ENCODE measurements around the gene NOS1AP. TPM values are rescaled to one million over a fixed set of nuclear protein-coding genes. Genes with fewer than 3 reads are reported as not detected.

The NOS1AP gene
- total RNA-seq, 2 experiments from 2014 or later, result not detected

GRCh38 chr1:162094723-162095122 lies 25.2 kb downstream of the NOS1AP start:
- no peak overlapping the region for H3K4me2 ChIP-seq (ENCODE audit: low read length)
- ChIA-PET POLR2A (no interaction called here), CTCF (ENCODE audit: unreplicated experiment) (no interaction called here)
- H2AFZ ChIP-seq (ENCODE audit: low read length), result no peak overlapping the region
- no TSS peak for BruUV-seq (replicated peaks)
- H3K9me3 ChIP-seq (ENCODE audit: low read length), result no peaks in the 10 kb centered on the region
- intact Hi-C loops (cut with micrococcal nuclease; ENCODE audit: unreplicated experiment), result no loop called here
- no peaks in the 10 kb centered on the region for H3K36me3 ChIP-seq (ENCODE audit: insufficient read depth, low read length)
- no peaks in the 10 kb centered on the region for H3K4me1 ChIP-seq (ENCODE audit: insufficient read depth, low read length, poor library complexity, severe bottlenecking)
- no peak overlapping the region for H3K4me3 ChIP-seq (ENCODE audit: low read depth, low read length, poor library complexity, severe bottlenecking)
- H3K27ac ChIP-seq (ENCODE audit: low read depth, low read length, poor library complexity, severe bottlenecking), result no peak overlapping the region
- H3K79me2 ChIP-seq (ENCODE audit: insufficient read depth, low read depth, low read length), result no peaks in the 10 kb centered on the region
- DNase-seq (ENCODE audit: low spot score), result no peak
- H3K9me2 ChIP-seq (ENCODE audit: insufficient read depth, low read length), result no peaks in the 10 kb centered on the region
- H4K20me1 ChIP-seq (ENCODE audit: insufficient read depth, low read length), result no peaks in the 10 kb centered on the region
- TF ChIP-seq EZH2phosphoT487 (IDR thresholded peaks at IDR 0.05; ENCODE audit: borderline replicate concordance, low read depth, low read length) (no peak), CTCF (conservative IDR thresholded peaks at IDR 0.05; ENCODE audit: low read length) (no peak)

- no peaks in the 10 kb centered on the region for H3K79me2 ChIP-seq (ENCODE audit: insufficient read depth, low read depth, low read length)
- no peak overlapping the region for H3K4me3 ChIP-seq (ENCODE audit: low read depth, low read length, poor library complexity, severe bottlenecking)
- DNase-seq (ENCODE audit: low spot score), result no peak
- no peaks in the 10 kb centered on the region for H3K9me3 ChIP-seq (ENCODE audit: low read length)
- H3K9me2 ChIP-seq (ENCODE audit: insufficient read depth, low read length), result no peaks in the 10 kb centered on the region
- H3K36me3 ChIP-seq (ENCODE audit: insufficient read depth, low read length), result no peaks in the 10 kb centered on the region
- no peak overlapping the region for H2AFZ ChIP-seq (ENCODE audit: low read length)
- CTCF ChIA-PET (ENCODE audit: unreplicated experiment), result no interaction called here
- H3K27ac ChIP-seq (ENCODE audit: low read depth, low read length, poor library complexity, severe bottlenecking), result no peak overlapping the region
- no peak overlapping the region for H3K4me2 ChIP-seq (ENCODE audit: low read length)
- H4K20me1 ChIP-seq (ENCODE audit: insufficient read depth, low read length), result no peaks in the 10 kb centered on the region
- TF ChIP-seq CTCF (conservative IDR thresholded peaks at IDR 0.05; ENCODE audit: low read length), result no peak
- BruUV-seq (replicated peaks), result no TSS peak
- intact Hi-C loops (cut with micrococcal nuclease; ENCODE audit: unreplicated experiment), result no loop called here
- no peaks in the 10 kb centered on the region for H3K4me1 ChIP-seq (ENCODE audit: insufficient read depth, low read length, poor library complexity, severe bottlenecking)
- POLR2A ChIA-PET, result no interaction called here
Observed at GRCh38 chr1:162107911-162108310, 38.4 kb downstream of the NOS1AP start.

DNA sequence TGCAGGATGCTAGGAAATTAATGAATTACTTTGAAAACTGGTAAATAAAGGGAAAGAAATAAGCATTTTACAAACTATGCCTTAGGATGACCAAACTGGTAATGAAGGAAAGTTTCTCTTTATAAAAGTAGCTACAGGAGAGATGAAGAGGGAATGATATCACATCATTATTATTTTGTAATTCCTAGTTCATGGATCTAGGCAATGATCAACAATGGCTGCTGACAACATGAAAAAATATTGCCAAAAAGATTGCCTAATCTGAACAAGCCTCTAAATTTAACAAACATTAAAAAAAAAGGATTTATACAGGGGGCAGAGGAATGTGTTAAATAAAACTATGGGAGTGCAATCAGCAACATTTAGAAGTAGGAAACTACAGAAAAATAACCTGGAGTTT lies 38.9 kb downstream of the NOS1AP start:
- Histone ChIP-seq H2AFZ (ENCODE audit: low read length) (no peak overlapping the region), H4K20me1 (ENCODE audit: insufficient read depth, low read length) (no peaks in the 10 kb centered on the region), H3K9me2 (ENCODE audit: insufficient read depth, low read length) (no peaks in the 10 kb centered on the region), H3K36me3 (ENCODE audit: insufficient read depth, low read length) (no peaks in the 10 kb centered on the region), H3K4me2 (ENCODE audit: low read length) (no peak overlapping the region), H3K4me3 (ENCODE audit: low read depth, low read length, poor library complexity, severe bottlenecking) (no peak overlapping the region), H3K79me2 (ENCODE audit: insufficient read depth, low read depth, low read length) (no peaks in the 10 kb centered on the region), H3K4me1 (ENCODE audit: insufficient read depth, low read length, poor library complexity, severe bottlenecking) (no peaks in the 10 kb centered on the region), H3K27ac (ENCODE audit: low read depth, low read length, poor library complexity, severe bottlenecking) (no peak overlapping the region), H3K9me3 (ENCODE audit: low read length) (no peaks in the 10 kb centered on the region)
- TF ChIP-seq CTCF (conservative IDR thresholded peaks at IDR 0.05; ENCODE audit: low read length) (no peak), EZH2phosphoT487 (IDR thresholded peaks at IDR 0.05; ENCODE audit: borderline replicate concordance, low read depth, low read length) (no peak)
- POLR2A ChIA-PET, result no interaction called here
- intact Hi-C loops (cut with micrococcal nuclease; ENCODE audit: unreplicated experiment), result no loop called here
- BruUV-seq (replicated peaks), result no TSS peak
- CTCF ChIA-PET (ENCODE audit: unreplicated experiment), result no interaction called here
- no peak for DNase-seq (ENCODE audit: low spot score)

All from OCI-LY7 (cell line).